Measurements from ENCODE around the gene PTGDR. TPM values are rescaled to one million over a fixed set of nuclear protein-coding genes. Genes with fewer than 3 reads are reported as not detected.
A peak's percentile ranks its signal among the peaks of the same experiment; 100 is the strongest.

PTGDR gene
- 1 to 10 TPM; 1.8 to 8.9 (median 5.2) TPM for total RNA-seq
- 9.5 TPM for total RNA-seq (2013)
- total RNA-seq = 0.13 to 9.5 (median 1.9) reads per million in 29 experiments

GRCh38 chr14:52267501-52268278 lies at the start of gene PTGDR:
TSS of gene PTGDR (plus strand) at chr14:52267698. CDS start at chr14:52267815, 117 bp downstream.
- ChIA-PET CTCF (no interaction called here), POLR2A (interaction anchor here (0.6 kb wide), 2 partner anchors 92 to 293 kb away, joined by 3 read pairs; no protein-coding TSS in a partner anchor)
- peaks cover 9 to 50% of the 10 kb centered on the region in 2 experiments for H3K4me1 ChIP-seq (ENCODE audit: control insufficient read depth in 1 of 2, extremely low read depth in 1 of 2, insufficient read depth in 2 of 2, low read length in 2 of 2)
- H3K36me3 ChIP-seq (ENCODE audit: control insufficient read depth in 2 of 2, extremely low read depth in 1 of 2, insufficient read depth in 1 of 2, low read length in 1 of 2) = no peaks in the 10 kb centered on the region
- ATAC-seq (replicated peaks in 1 of 4) = peak; percentile 56 to 80 (median 69)
- H3K27me3 Mint-ChIP-seq = peaks cover 27 to 30% of the 10 kb centered on the region in 2 donors
- H3K27ac Mint-ChIP-seq = peak within 1 kb of the TSS; percentile 69 to 75
- H3K4me1 Mint-ChIP-seq = peaks cover 43 to 73% (median 54%) of the 10 kb centered on the region in 3 donors
- DNase-seq = peak in 32 of 35 experiments; percentile 2 to 66 (median 34)
- WGBS (ENCODE audit: insufficient coverage) = 6% methylated on average over 63 of the region's 63 CpGs
- H3K27me3 ChIP-seq (replicated peaks in 1 of 2; ENCODE audit: control insufficient read depth in 2 of 2, extremely low read depth in 1 of 2, insufficient read depth in 2 of 2, low read length in 1 of 2) = peaks cover 13 to 26% of the 10 kb centered on the region in 2 experiments
- H3K4me3 ChIP-seq (ENCODE audit: control insufficient read depth in 1 of 2, extremely low read depth in 1 of 2, low read length in 1 of 2) = peak within 1 kb of the TSS; percentile 60 to 61
- H3K9me3 Mint-ChIP-seq = no peaks in the 10 kb centered on the region
- H3K27ac ChIP-seq (ENCODE audit: low read length) = no peak within 1 kb of the TSS
- H3K9me3 ChIP-seq = no peaks in the 10 kb centered on the region
- peak within 1 kb of the TSS; percentile 91 to 93 (median 93) for H3K4me3 Mint-ChIP-seq
- no peaks in the 10 kb centered on the region for H3K36me3 Mint-ChIP-seq

GRCh38 chr14:52219488-52220084 lies 47.9 kb upstream of the PTGDR start:
- Mint-ChIP-seq H3K27ac (no peak overlapping the region), H3K4me1 (peaks cover 10 to 17% (median 17%) of the 10 kb centered on the region in 3 donors), H3K36me3 (no peaks in the 10 kb centered on the region), H3K4me3 (no peak overlapping the region), H3K27me3 (no peaks in the 10 kb centered on the region), H3K9me3 (no peaks in the 10 kb centered on the region)
- no peak for DNase-seq
- WGBS (ENCODE audit: insufficient coverage) = 100% methylated on average over 4 of the region's 4 CpGs
- Histone ChIP-seq H3K9me3 (no peaks in the 10 kb centered on the region), H3K36me3 (ENCODE audit: control insufficient read depth in 2 of 2, extremely low read depth in 1 of 2, insufficient read depth in 1 of 2, low read length in 1 of 2) (no peaks in the 10 kb centered on the region), H3K27me3 (replicated peaks in 1 of 2; ENCODE audit: control insufficient read depth in 2 of 2, extremely low read depth in 1 of 2, insufficient read depth in 2 of 2, low read length in 1 of 2) (no peaks in the 10 kb centered on the region), H3K4me3 (ENCODE audit: control insufficient read depth in 1 of 2, extremely low read depth in 1 of 2, low read length in 1 of 2) (no peak overlapping the region), H3K4me1 (ENCODE audit: control insufficient read depth in 1 of 2, extremely low read depth in 1 of 2, insufficient read depth in 2 of 2, low read length in 2 of 2) (peaks cover 0 to 10% of the 10 kb centered on the region in 2 experiments), H3K27ac (ENCODE audit: low read length) (no peak overlapping the region)
- CTCF ChIA-PET = interaction anchor here (0.6 to 0.7 kb wide), 2 partner anchors 28 to 188 kb away, joined by 3 to 7 read pairs; no protein-coding TSS in a partner anchor
- POLR2A ChIA-PET = interaction anchor here in 1 of 2 donors (0.6 to 0.9 kb wide), 3 partner anchors 34 to 182 kb away, joined by 3 to 5 read pairs (median 4); no protein-coding TSS in a partner anchor
- no peak for ATAC-seq (replicated peaks in 1 of 4)

DNA sequence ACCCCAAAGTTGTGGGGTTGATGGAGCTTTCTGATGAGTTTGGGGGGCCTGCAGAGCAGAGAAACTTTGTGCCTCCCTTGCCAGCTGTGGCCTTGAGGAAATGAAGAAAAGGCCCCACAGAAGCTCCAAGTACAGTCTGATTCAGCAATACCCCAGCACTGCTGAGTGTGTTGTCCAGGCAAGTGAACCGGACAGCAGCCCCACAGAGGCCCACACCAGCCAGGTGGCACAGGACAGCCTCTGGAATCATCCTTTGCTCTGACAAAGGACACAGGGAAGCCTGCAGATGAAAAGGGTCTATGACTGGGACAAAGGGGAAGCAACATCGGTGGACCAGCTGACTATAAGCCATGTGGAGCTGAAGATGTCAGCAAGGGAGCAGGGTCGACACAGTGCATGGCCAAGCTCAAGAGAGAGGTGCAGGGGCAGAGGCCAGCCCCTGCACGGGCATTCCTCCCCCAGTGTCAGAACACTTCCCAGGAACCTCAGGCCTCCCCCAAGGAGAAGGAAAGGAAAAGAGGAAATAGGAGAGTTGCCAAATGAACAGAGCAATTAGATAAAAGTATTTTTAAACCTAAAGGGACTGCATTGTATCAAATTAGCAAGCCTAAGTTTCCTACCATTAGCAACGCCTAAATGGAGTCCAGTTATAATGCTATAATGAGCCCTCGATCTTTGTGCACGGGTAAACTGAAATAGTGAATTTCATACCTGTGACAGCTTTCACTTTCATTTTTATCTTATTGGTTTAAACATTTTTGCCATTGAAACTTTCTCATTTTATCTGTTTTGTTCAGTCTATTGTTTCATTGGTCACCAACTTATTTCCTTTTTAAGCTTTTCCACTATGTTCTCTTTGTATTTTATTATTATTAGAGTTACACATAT lies 46.3 kb upstream of the PTGDR start:
- Mint-ChIP-seq H3K9me3 (no peaks in the 10 kb centered on the region), H3K36me3 (no peaks in the 10 kb centered on the region), H3K27me3 (no peaks in the 10 kb centered on the region), H3K4me1 (peaks cover 10 to 17% (median 17%) of the 10 kb centered on the region in 3 donors), H3K27ac (peak overlapping the region; percentile 85 to 93), H3K4me3 (peak overlapping the region; percentile 83 to 89 (median 86))
- H3K27ac ChIP-seq (ENCODE audit: low read length) = peak overlapping the region; percentile 40
- peak overlapping the region in 1 of 2 donors; percentile 42 for H3K4me3 ChIP-seq (ENCODE audit: control insufficient read depth in 1 of 2, extremely low read depth in 1 of 2, low read length in 1 of 2)
- H3K36me3 ChIP-seq (ENCODE audit: control insufficient read depth in 2 of 2, extremely low read depth in 1 of 2, insufficient read depth in 1 of 2, low read length in 1 of 2) = no peaks in the 10 kb centered on the region
- 63% methylated on average over 1 of the region's 7 CpGs for WGBS (ENCODE audit: insufficient coverage)
- H3K9me3 ChIP-seq = no peaks in the 10 kb centered on the region
- ATAC-seq (replicated peaks in 1 of 4) (peak in 2 of 4 experiments; percentile 44), DNase-seq (peak in 5 of 35 experiments; percentile 1 to 26 (median 5))
- ChIA-PET POLR2A (interaction anchor here (0.7 to 0.9 kb wide), 3 partner anchors 27 to 568 kb away, joined by 3 read pairs; no protein-coding TSS in a partner anchor), CTCF (interaction anchor here (0.5 to 0.7 kb wide), 5 partner anchors 19 to 414 kb away, joined by 3 to 5 read pairs (median 3); no protein-coding TSS in a partner anchor)
- H3K4me1 ChIP-seq (ENCODE audit: control insufficient read depth in 1 of 2, extremely low read depth in 1 of 2, insufficient read depth in 2 of 2, low read length in 2 of 2) = peaks cover 0 to 10% of the 10 kb centered on the region in 2 experiments
- no peaks in the 10 kb centered on the region for H3K27me3 ChIP-seq (replicated peaks in 1 of 2; ENCODE audit: control insufficient read depth in 2 of 2, extremely low read depth in 1 of 2, insufficient read depth in 2 of 2, low read length in 1 of 2)

DNA sequence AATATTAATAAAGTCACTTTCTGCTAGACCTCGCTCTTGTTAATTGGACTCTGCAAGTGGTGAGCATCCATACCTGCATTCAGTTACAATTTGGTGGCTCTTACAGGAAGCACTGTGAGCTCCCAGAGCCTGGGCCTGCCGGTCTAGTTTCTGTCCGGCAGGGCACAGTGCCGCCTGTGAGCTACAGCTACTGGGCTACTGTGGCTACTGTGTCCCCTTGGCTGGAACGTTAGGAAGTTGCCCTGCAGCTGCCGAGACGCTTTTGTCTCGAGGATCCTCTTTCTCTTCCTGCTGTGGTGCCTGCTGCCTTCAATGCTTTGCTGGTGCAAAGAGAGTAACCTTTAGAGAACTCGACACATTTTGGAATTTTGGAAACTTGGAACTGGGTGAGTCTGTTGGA lies 44.6 kb upstream of the PTGDR start:
- Mint-ChIP-seq H3K36me3 (no peaks in the 10 kb centered on the region), H3K9me3 (no peaks in the 10 kb centered on the region), H3K4me3 (peak overlapping the region in 1 of 3 donors; percentile 14), H3K27me3 (no peaks in the 10 kb centered on the region), H3K27ac (no peak overlapping the region), H3K4me1 (peaks cover 10 to 17% (median 17%) of the 10 kb centered on the region in 3 donors)
- no peaks in the 10 kb centered on the region for H3K27me3 ChIP-seq (replicated peaks in 1 of 2; ENCODE audit: control insufficient read depth in 2 of 2, extremely low read depth in 1 of 2, insufficient read depth in 2 of 2, low read length in 1 of 2)
- H3K4me1 ChIP-seq (ENCODE audit: control insufficient read depth in 1 of 2, extremely low read depth in 1 of 2, insufficient read depth in 2 of 2, low read length in 2 of 2) = peaks cover 0 to 10% of the 10 kb centered on the region in 2 experiments
- WGBS (ENCODE audit: insufficient coverage) = 97% methylated on average over 9 of the region's 9 CpGs
- no peaks in the 10 kb centered on the region for H3K36me3 ChIP-seq (ENCODE audit: control insufficient read depth in 2 of 2, extremely low read depth in 1 of 2, insufficient read depth in 1 of 2, low read length in 1 of 2)
- DNase-seq (no peak), ATAC-seq (replicated peaks in 1 of 4) (no peak)
- H3K9me3 ChIP-seq = no peaks in the 10 kb centered on the region
- no peak overlapping the region for H3K27ac ChIP-seq (ENCODE audit: low read length)
- ChIA-PET CTCF (no interaction called here), POLR2A (no interaction called here)
- H3K4me3 ChIP-seq (ENCODE audit: control insufficient read depth in 1 of 2, extremely low read depth in 1 of 2, low read length in 1 of 2) = no peak overlapping the region

DNA sequence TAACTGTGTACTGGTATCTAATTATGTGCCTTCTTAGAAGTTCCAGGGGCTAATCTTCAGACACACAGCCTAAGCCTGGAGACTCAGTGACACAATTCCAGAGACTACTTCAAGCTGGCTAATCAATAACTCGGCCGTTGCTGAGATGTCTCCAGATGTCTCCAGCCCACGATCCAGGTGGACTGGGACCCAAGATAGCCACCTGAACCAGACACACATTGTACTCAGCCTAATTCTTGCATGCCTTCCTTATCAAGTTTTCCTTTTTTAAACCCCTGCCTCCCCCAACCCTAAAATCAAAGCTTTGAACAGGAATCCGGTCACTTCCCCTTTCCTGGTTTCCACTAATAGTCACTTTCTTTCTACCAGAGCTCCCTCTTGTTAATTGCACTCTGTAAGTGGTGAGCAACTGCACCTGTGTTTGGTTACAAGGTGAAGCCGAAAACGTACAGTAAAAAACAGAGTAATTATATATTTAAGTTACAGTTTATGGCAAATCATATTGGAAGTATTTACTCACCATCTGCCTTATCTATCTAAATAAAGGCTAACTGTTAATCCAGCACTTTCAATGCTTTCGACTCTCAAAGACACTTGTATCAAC lies 39.8 kb upstream of the PTGDR start:
- POLR2A ChIA-PET = no interaction called here
- no peaks in the 10 kb centered on the region for H3K36me3 ChIP-seq (ENCODE audit: control insufficient read depth in 2 of 2, extremely low read depth in 1 of 2, insufficient read depth in 1 of 2, low read length in 1 of 2)
- no peak overlapping the region for H3K27ac Mint-ChIP-seq
- H3K4me3 Mint-ChIP-seq = no peak overlapping the region
- ATAC-seq (replicated peaks in 1 of 4) (no peak), DNase-seq (no peak)
- peaks cover 0 to 18% (median 12%) of the 10 kb centered on the region in 3 donors for H3K4me1 Mint-ChIP-seq
- no peak overlapping the region for H3K4me3 ChIP-seq (ENCODE audit: control insufficient read depth in 1 of 2, extremely low read depth in 1 of 2, low read length in 1 of 2)
- whole genome bisulfite sequencing (ENCODE audit: insufficient coverage) = 86% methylated on average over 3 of the region's 7 CpGs
- no peaks in the 10 kb centered on the region for H3K27me3 Mint-ChIP-seq
- H3K9me3 ChIP-seq = no peaks in the 10 kb centered on the region
- H3K4me1 ChIP-seq (ENCODE audit: control insufficient read depth in 1 of 2, extremely low read depth in 1 of 2, insufficient read depth in 2 of 2, low read length in 2 of 2) = no peaks in the 10 kb centered on the region
- CTCF ChIA-PET = no interaction called here
- no peak overlapping the region for H3K27ac ChIP-seq (ENCODE audit: low read length)
- H3K36me3 Mint-ChIP-seq = no peaks in the 10 kb centered on the region
- H3K9me3 Mint-ChIP-seq = peaks cover 0 to 3% (median 0%) of the 10 kb centered on the region in 3 donors
- no peaks in the 10 kb centered on the region for H3K27me3 ChIP-seq (replicated peaks in 1 of 2; ENCODE audit: control insufficient read depth in 2 of 2, extremely low read depth in 1 of 2, insufficient read depth in 2 of 2, low read length in 1 of 2)

All from T-cell (primary cell).